SK-N-MC (cell line): ENCODE measurements around the gene SPHK2.

Experiments
- EZH2 ChIP-seq: fragments of 200-600 bp; sonication (generic); IDR thresholded peaks from one replicate; pipeline ENCODE4 v1.6.1; 2017; ENCODE audit warnings: antibody characterized with exemption
- FOXP2 ChIP-seq: optimal IDR thresholded peaks from 2 replicates; pipeline ENCODE3; 2011; ENCODE audit warnings: mild to moderate bottlenecking, moderate library complexity; ENCODE audit not compliant: insufficient read depth; ENCODE audit errors: extremely low read length, control extremely low read depth
- POLR2AphosphoS5 ChIP-seq: IDR thresholded peaks from 2 replicates; pipeline ENCODE4 v1.6.1; 2012; ENCODE audit warnings: mild to moderate bottlenecking, low read depth, low read length, borderline replicate concordance

- TF ChIP-seq EZH2 (no peak), FOXP2 (no peak), POLR2AphosphoS5 (no peak)
Observed at GRCh38 chr19:48645620-48646000, 26.3 kb downstream of the SPHK2 start.
